PC-9 (cell line): ENCODE results near the gene SELENOH. TPM values are rescaled to one million over a fixed set of nuclear protein-coding genes. Genes with fewer than 3 reads are reported as not detected.

ENCODE experiments used
- BruUV-seq: library from RNA; stranded (reverse); fragments of 400-500 nt; replicated peaks from 2 replicates; lab custom pipeline; 2021; lab: Mats Ljungman, UMichigan
- CTCF ChIA-PET: fragments of 300-600 bp; sonication (Branson Sonifier 250); formaldehyde crosslinking; loops from one replicate; lab custom pipeline; 2022; ENCODE audit warnings: antibody characterized with exemption; lab: Charles Lee
- POLR2A ChIA-PET: fragments of 300-600 bp; sonication (Branson Sonifier 250); formaldehyde crosslinking; loops from one replicate; lab custom pipeline; 2022; ENCODE audit warnings: antibody characterized with exemption; ENCODE audit not compliant: unreplicated experiment; lab: Charles Lee
- DNase-seq, 2 experiments: peaks; one replicate each; pipeline versions ENCODE4 v3.0.0 to v3.0.0-alpha.2; 2015 to 2022; ENCODE audit warnings: mixed read lengths in 1 of 2
- H2AFZ ChIP-seq: fragments of 200-600 bp; sonication (generic); 2 replicates; pipeline ENCODE4 v1.8.1; 2017; ENCODE audit warnings: antibody characterized with exemption
- H3F3A ChIP-seq: fragments of 200-600 bp; sonication (generic); 2 replicates; pipeline ENCODE4 v1.8.1; 2017; ENCODE audit warnings: antibody characterized with exemption, mild to moderate bottlenecking, low read depth; ENCODE audit not compliant: insufficient read depth
- H3K27ac ChIP-seq: fragments of 200-600 bp; sonication (generic); 2 replicates; pipeline ENCODE4 v1.6.1; 2016; ENCODE audit warnings: mixed run types
- H3K27me3 ChIP-seq: fragments of 200-600 bp; sonication (generic); 2 replicates; pipeline ENCODE4 v1.6.1; 2016; ENCODE audit warnings: low read depth, mixed run types; ENCODE audit not compliant: insufficient read depth
- H3K36me3 ChIP-seq: fragments of 200-600 bp; sonication (generic); 2 replicates; pipeline ENCODE4 v1.6.1; 2016; ENCODE audit warnings: low read depth, mixed run types
- H3K4me1 ChIP-seq: fragments of 200-600 bp; sonication (generic); replicated peaks from 2 replicates; pipeline ENCODE4 v1.6.1; 2016; ENCODE audit warnings: mixed run types; ENCODE audit not compliant: insufficient read depth
- H3K4me2 ChIP-seq: fragments of 200-600 bp; sonication (generic); 2 replicates; pipeline ENCODE4 v1.6.1; 2017; ENCODE audit warnings: mixed run types
- H3K4me3 ChIP-seq: fragments of 200-600 bp; sonication (generic); 2 replicates; pipeline ENCODE4 v1.6.1; 2016; ENCODE audit warnings: mixed run types
- H3K79me2 ChIP-seq: fragments of 200-600 bp; sonication (generic); 2 replicates; pipeline ENCODE4 v1.6.1; 2017; ENCODE audit warnings: low read depth, mixed run types
- H3K9me2 ChIP-seq: fragments of 200-600 bp; sonication (generic); 2 replicates; pipeline ENCODE4 v1.8.1; 2017; ENCODE audit warnings: mild to moderate bottlenecking; ENCODE audit not compliant: insufficient read depth
- H3K9me3 ChIP-seq: fragments of 200-600 bp; sonication (generic); 2 replicates; pipeline ENCODE4 v1.8.1; 2016; ENCODE audit warnings: low read depth; ENCODE audit not compliant: insufficient read depth
- H4K20me1 ChIP-seq: fragments of 200-600 bp; sonication (generic); 2 replicates; pipeline ENCODE4 v1.8.1; 2017; ENCODE audit not compliant: insufficient read depth
- EZH2 ChIP-seq: fragments of 200-600 bp; sonication (generic); IDR thresholded peaks from 2 replicates; pipeline ENCODE4 v1.8.0; 2017; ENCODE audit warnings: antibody characterized with exemption, low read depth
- intact Hi-C: fragments of 100-400 bp; cut with micrococcal nuclease; formaldehyde crosslinking; loops from one replicate; pipeline ENCODE4 v1.10.0; 2022; ENCODE audit not compliant: unreplicated experiment
- total RNA-seq: library from RNA; stranded (reverse); gene quantifications from 2 replicates; pipeline ENCODE4 v1.2.3, GENCODE V29; 2021
- TF ChIP-seq, protein P1 (sequence below): fragments of 200-600 bp; sonication (generic); conservative IDR thresholded peaks from 2 replicates; pipeline ENCODE4 v1.6.1; 2017; ENCODE audit warnings: mixed run types, antibody characterized with exemption, mild to moderate bottlenecking, moderate library complexity

SELENOH gene
- total RNA-seq, 1 experiment from 2014 or later: 211 TPM

DNA sequence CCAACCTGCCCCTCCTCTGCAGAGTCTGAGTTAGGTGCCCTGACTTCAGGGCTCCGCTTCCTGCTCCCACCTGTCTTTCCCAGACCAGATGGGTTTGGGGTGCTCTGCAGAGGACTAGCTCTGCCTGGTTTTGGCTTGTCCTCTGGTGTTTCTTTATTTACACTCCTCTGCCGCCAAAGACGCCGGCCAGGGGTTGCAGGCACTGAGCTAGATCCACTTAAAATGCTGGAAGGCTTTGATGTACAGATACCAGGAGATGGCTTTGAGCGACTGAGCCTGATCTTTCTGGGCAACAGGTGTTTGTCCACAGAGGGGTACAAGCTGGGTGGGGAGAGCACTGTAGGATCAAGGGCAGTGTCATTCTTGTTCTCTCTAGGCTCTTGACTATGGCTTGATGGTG lies 3.9 kb downstream of the SELENOH start:
- H3F3A ChIP-seq: peaks cover 42% of the 10 kb centered on the region
- H3K36me3 ChIP-seq: peaks cover 22% of the 10 kb centered on the region
- ChIA-PET CTCF (no interaction called here), POLR2A (interaction anchor here (0.7 kb wide), 1 partner anchor 55 kb away, joined by 4 read pairs; no protein-coding TSS in a partner anchor)
- H3K27me3 ChIP-seq: no peaks in the 10 kb centered on the region
- peaks cover 30% of the 10 kb centered on the region for H3K79me2 ChIP-seq
- no peak for DNase-seq
- H3K4me3 ChIP-seq: no peak overlapping the region
- H3K27ac ChIP-seq: no peak overlapping the region
- H4K20me1 ChIP-seq: no peaks in the 10 kb centered on the region
- H3K9me3 ChIP-seq: no peaks in the 10 kb centered on the region
- H3K9me2 ChIP-seq: no peaks in the 10 kb centered on the region
- no TSS peak for BruUV-seq
- peaks cover 14% of the 10 kb centered on the region for H3K4me1 ChIP-seq
- no peak overlapping the region for H3K4me2 ChIP-seq
- H2AFZ ChIP-seq: no peak overlapping the region
- intact Hi-C loops: no loop called here
- TF ChIP-seq, protein P1, sequence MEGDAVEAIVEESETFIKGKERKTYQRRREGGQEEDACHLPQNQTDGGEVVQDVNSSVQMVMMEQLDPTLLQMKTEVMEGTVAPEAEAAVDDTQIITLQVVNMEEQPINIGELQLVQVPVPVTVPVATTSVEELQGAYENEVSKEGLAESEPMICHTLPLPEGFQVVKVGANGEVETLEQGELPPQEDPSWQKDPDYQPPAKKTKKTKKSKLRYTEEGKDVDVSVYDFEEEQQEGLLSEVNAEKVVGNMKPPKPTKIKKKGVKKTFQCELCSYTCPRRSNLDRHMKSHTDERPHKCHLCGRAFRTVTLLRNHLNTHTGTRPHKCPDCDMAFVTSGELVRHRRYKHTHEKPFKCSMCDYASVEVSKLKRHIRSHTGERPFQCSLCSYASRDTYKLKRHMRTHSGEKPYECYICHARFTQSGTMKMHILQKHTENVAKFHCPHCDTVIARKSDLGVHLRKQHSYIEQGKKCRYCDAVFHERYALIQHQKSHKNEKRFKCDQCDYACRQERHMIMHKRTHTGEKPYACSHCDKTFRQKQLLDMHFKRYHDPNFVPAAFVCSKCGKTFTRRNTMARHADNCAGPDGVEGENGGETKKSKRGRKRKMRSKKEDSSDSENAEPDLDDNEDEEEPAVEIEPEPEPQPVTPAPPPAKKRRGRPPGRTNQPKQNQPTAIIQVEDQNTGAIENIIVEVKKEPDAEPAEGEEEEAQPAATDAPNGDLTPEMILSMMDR: no peak
- TF ChIP-seq EZH2: no peak

DNA sequence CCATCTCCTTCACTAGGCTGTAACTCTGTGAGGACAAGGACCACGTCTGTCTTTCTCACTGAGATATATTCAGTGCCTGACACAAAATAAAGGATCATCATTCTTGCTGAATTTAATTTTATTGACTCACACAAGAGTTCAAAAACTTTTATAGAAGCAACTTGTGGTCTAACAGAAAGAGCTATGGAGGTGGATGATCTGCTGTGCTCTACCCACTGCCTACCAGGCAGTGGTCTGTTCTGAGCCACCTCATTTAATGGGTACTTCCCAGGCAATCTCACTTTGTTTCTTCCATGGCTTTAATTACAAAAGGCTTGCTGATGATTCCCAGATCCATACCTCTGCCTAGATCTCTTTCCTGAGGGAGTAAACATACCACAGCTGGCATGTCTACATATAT lies 5.6 kb downstream of the SELENOH start:
- POLR2A ChIA-PET: interaction anchor here (0.6 to 0.7 kb wide), 3 partner anchors 102 to 539 kb away, joined by 3 to 7 read pairs (median 4); no protein-coding TSS in a partner anchor
- Histone ChIP-seq H3K9me3 (no peaks in the 10 kb centered on the region), H3K4me2 (no peak overlapping the region), H3K9me2 (no peaks in the 10 kb centered on the region), H2AFZ (no peak overlapping the region), H4K20me1 (no peaks in the 10 kb centered on the region), H3K36me3 (peaks cover 22% of the 10 kb centered on the region), H3K27me3 (no peaks in the 10 kb centered on the region), H3K79me2 (peaks cover 26% of the 10 kb centered on the region), H3K4me3 (no peak overlapping the region), H3F3A (peaks cover 36% of the 10 kb centered on the region), H3K27ac (no peak overlapping the region), H3K4me1 (peaks cover 8% of the 10 kb centered on the region)
- DNase-seq: no peak
- intact Hi-C loops: no loop called here
- TF ChIP-seq, protein P1: no peak
- TF ChIP-seq EZH2: no peak
- no TSS peak for BruUV-seq
- CTCF ChIA-PET: interaction anchor here (0.5 to 1.0 kb wide), 2 partner anchors 29 to 54 kb away, joined by 3 read pairs; no protein-coding TSS in a partner anchor

DNA sequence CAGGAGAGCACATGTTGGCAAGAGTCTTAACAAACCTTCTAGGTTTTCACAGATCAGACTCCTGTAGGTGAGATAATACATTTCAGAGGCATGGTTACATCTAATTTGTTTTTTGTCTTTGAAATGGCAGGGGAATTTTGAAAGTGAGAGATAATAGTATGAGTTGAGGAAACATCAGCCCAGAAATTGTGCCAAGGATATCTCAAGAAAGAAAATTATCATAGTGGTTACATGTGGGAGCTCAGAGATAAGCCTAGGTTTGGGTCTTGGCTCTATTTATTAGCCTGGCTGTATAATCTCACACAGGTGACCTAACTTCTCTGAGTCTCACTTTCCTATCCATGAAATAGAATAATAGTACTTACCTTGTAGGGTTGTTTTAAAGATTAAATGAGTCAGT lies 9.9 kb downstream of the SELENOH start:
- no peaks in the 10 kb centered on the region for H3K79me2 ChIP-seq
- no peaks in the 10 kb centered on the region for H3K9me2 ChIP-seq
- peaks cover 26% of the 10 kb centered on the region for H3F3A ChIP-seq
- H3K36me3 ChIP-seq: no peaks in the 10 kb centered on the region
- no peak for DNase-seq
- no peaks in the 10 kb centered on the region; the same call in 1 of the 2 replicates for H3K4me1 ChIP-seq
- intact Hi-C loops: no loop called here
- POLR2A ChIA-PET: interaction anchor here (0.5 to 0.6 kb wide), 3 partner anchors 17 to 415 kb away, joined by 3 to 11 read pairs (median 10); partner anchors contain the start of gene SSRP1
- H3K4me3 ChIP-seq: no peak overlapping the region
- H3K9me3 ChIP-seq: no peaks in the 10 kb centered on the region
- no TSS peak for BruUV-seq
- H3K4me2 ChIP-seq: no peak overlapping the region
- no peak overlapping the region for H3K27ac ChIP-seq
- TF ChIP-seq, protein P1: no peak
- TF ChIP-seq EZH2: no peak
- CTCF ChIA-PET: interaction anchor here (0.6 to 1.7 kb wide), 7 partner anchors 9 to 49 kb away, joined by 3 to 17 read pairs (median 3); partner anchors contain the start of genes CTNND1 and SELENOH
- H3K27me3 ChIP-seq: no peaks in the 10 kb centered on the region
- no peaks in the 10 kb centered on the region for H4K20me1 ChIP-seq
- H2AFZ ChIP-seq: no peak overlapping the region
